Diencephalon (tissue), 1 donor: ENCODE measurements around the gene DRD5. TPM values are rescaled to one million over a fixed set of nuclear protein-coding genes. Genes with fewer than 3 reads are reported as not detected.

Experiments used
- small RNA-seq: library from RNA; depleted of rRNA; stranded (forward); fragments of <200 nt; gene quantifications from one replicate; pipeline ENCODE3, GENCODE V24; 2014
- total RNA-seq: library from RNA; depleted of rRNA; stranded (reverse); fragments of >200 nt; gene quantifications from one replicate; pipeline ENCODE4 v1.2.3, GENCODE V29; 2014

The DRD5 gene
- 3.0 TPM for total RNA-seq

DNA sequence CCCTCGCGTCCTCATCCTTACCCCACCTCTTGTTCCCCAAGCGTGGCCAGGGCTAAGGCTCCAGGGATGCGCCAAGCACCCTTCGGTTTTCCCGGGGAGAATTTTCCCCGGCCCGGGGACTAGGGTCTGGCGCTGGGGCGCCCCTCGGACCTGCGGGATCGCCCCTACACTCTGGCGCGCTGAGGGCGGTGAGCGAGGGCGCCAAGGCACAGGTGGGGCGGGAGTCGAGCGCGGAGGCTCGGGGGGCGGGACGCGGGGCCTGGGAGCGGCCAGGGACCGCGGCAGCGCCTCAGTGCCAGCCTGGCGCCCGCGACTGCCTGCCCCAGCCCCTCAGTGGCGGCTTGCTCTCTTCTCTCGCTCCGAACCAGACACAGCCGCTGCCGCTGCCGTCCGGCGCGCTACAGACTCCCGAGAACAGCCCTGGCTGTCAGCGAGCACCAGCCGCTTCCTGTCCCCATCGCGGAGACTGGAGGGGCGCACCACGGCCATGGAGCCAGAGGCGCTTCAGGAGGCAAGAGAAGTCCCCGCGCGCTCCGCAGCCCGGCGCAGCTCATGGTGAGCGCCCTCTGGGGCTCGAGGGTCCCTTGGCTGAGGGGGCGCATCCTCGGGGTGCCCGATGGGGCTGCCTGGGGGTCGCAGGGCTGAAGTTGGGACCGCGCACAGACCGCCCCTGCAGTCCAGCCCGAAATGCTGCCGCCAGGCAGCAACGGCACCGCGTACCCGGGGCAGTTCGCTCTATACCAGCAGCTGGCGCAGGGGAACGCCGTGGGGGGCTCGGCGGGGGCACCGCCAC, at the start of gene DRD5:
Gene DRD5 (plus strand): TSS at position 292 of the 793 bp plus-strand sequence. CDS start 396 bp downstream, at position 688.

Small RNA genes within 50 kb of the gene (small RNA-seq; reads per million reads assigned to genes)
- not detected for gene RNA5SP154

Other genes with a start within 250 kb of the DRD5 start
- gene SLC2A9, start 239.9 kb downstream of the DRD5 start, total RNA-seq: 5.3 TPM